ENCODE data around the gene RAB11B. TPM values are rescaled to one million over a fixed set of nuclear protein-coding genes. Genes with fewer than 3 reads are reported as not detected.

RAB11B gene
- total and polyA plus RNA-seq, 9 of the 15 experiments (the other 6 are each of a cell fraction or from before 2014, with no cell fraction given) = 0.74 to 71.0 (median 13.8) TPM

GRCh38 chr19:8367327-8368001 is 22.7 kb upstream of the RAB11B start (continued):
- TF ChIP-seq ZNF644 (tag; IDR thresholded peaks at IDR 0.05; ENCODE audit: low read depth) (no peak), CBFA2T3 (IDR thresholded peaks at IDR 0.05) (peak; percentile 11; the same call in 1 of the 2 replicates), ZNF561 (CRISPR knock-in tag; conservative IDR thresholded peaks at IDR 0.05) (no peak), ZNF584 (CRISPR knock-in tag; IDR thresholded peaks at IDR 0.05; ENCODE audit: low read depth) (no peak), GABPA (tag; conservative IDR thresholded peaks at IDR 0.05; ENCODE audit: low read depth) (peak; percentile 49; the same call in 1 of the 2 replicates), CAMTA2 (CRISPR knock-in tag; conservative IDR thresholded peaks at IDR 0.05) (no peak), NCOA4 (IDR thresholded peaks at IDR 0.05; ENCODE audit: partially characterized antibody) (peak; percentile 21), KDM1A (IDR thresholded peaks at IDR 0.05) (peak; percentile 88 to 89), PHB (CRISPR knock-in tag; IDR thresholded peaks at IDR 0.05) (no peak), FUS (optimal IDR thresholded peaks at IDR 0.05; ENCODE audit: low read depth, low read length) (no peak), NCOR1 (IDR thresholded peaks at IDR 0.05) (peak; percentile 82), SMAD4 (CRISPR knock-in tag; conservative IDR thresholded peaks at IDR 0.05) (peak; percentile 90), NFIC (IDR thresholded peaks at IDR 0.05) (peak; percentile 81), CEBPB (tag; IDR thresholded peaks at IDR 0.05) (peak; percentile 68), ZNF263 (CRISPR knock-in tag; IDR thresholded peaks at IDR 0.05; ENCODE audit: borderline replicate concordance) (peak; percentile 62), CEBPG (CRISPR knock-in tag; IDR thresholded peaks at IDR 0.05) (no peak), CEBPG (tag; conservative IDR thresholded peaks at IDR 0.05 in 1 of 2, IDR thresholded peaks at IDR 0.05 in 1 of 2) (peak in 1 of 2 experiments; percentile 60; a peak in 2 of 4 replicates), SMAD2 (IDR thresholded peaks at IDR 0.05; ENCODE audit: low read depth, low read length) (no peak)
- TF ChIP-seq, protein P1, sequence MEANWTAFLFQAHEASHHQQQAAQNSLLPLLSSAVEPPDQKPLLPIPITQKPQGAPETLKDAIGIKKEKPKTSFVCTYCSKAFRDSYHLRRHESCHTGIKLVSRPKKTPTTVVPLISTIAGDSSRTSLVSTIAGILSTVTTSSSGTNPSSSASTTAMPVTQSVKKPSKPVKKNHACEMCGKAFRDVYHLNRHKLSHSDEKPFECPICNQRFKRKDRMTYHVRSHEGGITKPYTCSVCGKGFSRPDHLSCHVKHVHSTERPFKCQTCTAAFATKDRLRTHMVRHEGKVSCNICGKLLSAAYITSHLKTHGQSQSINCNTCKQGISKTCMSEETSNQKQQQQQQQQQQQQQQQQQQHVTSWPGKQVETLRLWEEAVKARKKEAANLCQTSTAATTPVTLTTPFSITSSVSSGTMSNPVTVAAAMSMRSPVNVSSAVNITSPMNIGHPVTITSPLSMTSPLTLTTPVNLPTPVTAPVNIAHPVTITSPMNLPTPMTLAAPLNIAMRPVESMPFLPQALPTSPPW (CRISPR knock-in tag; IDR thresholded peaks at IDR 0.05) = 0 out of 2 replicates have a peak, but pooled peaks have one; percentile 12
- TF ChIP-seq, protein P2, sequence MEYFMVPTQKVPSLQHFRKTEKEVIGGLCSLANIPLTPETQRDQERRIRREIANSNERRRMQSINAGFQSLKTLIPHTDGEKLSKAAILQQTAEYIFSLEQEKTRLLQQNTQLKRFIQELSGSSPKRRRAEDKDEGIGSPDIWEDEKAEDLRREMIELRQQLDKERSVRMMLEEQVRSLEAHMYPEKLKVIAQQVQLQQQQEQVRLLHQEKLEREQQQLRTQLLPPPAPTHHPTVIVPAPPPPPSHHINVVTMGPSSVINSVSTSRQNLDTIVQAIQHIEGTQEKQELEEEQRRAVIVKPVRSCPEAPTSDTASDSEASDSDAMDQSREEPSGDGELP (CRISPR knock-in tag; IDR thresholded peaks at IDR 0.05; ENCODE audit: borderline replicate concordance) = peak; percentile 39; the same call in 1 of the 2 replicates

Measured in K562 (cell line).